ENCODE measurements around the gene FHOD1. TPM values are rescaled to one million over a fixed set of nuclear protein-coding genes. Genes with fewer than 3 reads are reported as not detected.

Gene FHOD1
- total RNA-seq, 2 donors from 2014 or later: 28.5 to 31.7 TPM

DNA sequence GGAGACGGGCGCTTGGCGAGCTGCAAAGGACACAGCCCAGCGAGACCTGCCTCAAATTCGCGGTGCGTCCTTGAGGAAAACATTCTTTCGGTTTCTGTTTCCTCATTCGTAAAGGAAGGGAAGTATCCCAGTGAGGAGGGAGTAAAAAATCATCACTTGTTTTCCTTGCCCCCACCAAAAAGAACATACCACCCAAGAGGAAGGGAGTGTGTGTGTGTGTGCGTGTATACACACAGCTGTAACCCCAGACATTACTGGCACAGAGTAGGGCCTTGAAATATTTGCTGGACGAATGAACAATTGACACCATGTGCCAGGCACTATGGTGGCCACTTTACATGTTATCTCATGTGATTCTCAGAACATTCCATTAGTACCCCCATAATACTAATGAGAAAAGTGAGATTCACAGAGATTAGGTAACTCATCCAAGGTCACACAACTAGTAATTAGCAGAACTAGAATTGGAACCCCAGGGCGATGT is 61.6 kb downstream of the FHOD1 start:
- H3K4me3 ChIP-seq: peak overlapping the region; percentile 90
- DNase-seq (ENCODE audit: low spot score) (no peak), ATAC-seq (ENCODE audit: insufficient number of reproducible peaks, low FRiP score, low read depth) (no peak)
- no peaks in the 10 kb centered on the region for H3K27me3 ChIP-seq (replicated peaks; ENCODE audit: insufficient read depth)
- H3K36me3 ChIP-seq: no peaks in the 10 kb centered on the region
- no peak overlapping the region for H3K27ac ChIP-seq
- TF ChIP-seq, protein P1, sequence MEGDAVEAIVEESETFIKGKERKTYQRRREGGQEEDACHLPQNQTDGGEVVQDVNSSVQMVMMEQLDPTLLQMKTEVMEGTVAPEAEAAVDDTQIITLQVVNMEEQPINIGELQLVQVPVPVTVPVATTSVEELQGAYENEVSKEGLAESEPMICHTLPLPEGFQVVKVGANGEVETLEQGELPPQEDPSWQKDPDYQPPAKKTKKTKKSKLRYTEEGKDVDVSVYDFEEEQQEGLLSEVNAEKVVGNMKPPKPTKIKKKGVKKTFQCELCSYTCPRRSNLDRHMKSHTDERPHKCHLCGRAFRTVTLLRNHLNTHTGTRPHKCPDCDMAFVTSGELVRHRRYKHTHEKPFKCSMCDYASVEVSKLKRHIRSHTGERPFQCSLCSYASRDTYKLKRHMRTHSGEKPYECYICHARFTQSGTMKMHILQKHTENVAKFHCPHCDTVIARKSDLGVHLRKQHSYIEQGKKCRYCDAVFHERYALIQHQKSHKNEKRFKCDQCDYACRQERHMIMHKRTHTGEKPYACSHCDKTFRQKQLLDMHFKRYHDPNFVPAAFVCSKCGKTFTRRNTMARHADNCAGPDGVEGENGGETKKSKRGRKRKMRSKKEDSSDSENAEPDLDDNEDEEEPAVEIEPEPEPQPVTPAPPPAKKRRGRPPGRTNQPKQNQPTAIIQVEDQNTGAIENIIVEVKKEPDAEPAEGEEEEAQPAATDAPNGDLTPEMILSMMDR (IDR thresholded peaks at IDR 0.05): no peak
- H3K4me1 ChIP-seq (ENCODE audit: control insufficient read depth in 1 of 2, low read depth in 2 of 2): peaks cover 11 to 31% of the 10 kb centered on the region in 2 donors
- H3K9me3 ChIP-seq: no peaks in the 10 kb centered on the region

DNA sequence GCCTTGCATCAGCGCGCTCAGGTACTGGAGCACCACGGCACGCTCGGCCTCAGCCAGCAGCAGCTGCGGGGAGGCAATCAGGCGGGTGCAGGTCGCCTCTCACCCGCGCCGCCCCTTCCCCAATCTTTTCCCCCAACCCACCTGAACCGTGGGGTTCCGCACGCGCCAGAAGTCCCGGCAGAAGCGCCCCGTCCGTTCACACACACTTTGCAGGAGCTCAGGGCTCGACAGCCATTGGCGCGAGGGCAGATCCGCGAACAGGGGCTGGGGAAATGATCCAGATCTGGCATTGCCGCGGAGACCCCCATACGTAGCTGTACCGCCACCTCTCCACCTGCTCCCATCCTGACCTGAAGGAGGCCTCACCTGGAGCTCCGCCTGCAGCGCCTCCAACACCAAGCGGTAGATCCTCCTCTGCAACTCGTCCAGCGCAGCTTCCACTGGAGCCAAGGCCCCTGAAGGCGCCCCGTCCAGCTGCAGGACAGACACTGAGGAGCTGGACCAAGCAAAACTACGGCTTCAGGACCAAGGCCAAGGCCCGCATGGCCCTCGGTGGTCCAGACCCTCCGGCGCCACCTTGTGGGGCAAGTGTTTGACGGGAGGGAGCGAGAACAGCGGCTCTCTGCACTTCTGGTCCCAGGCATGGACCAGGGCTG is 62.2 kb downstream of the FHOD1 start:
- peaks cover 11 to 31% of the 10 kb centered on the region in 2 donors for H3K4me1 ChIP-seq (ENCODE audit: control insufficient read depth in 1 of 2, low read depth in 2 of 2)
- H3K36me3 ChIP-seq: no peaks in the 10 kb centered on the region
- H3K4me3 ChIP-seq: peak overlapping the region; percentile 90
- H3K27me3 ChIP-seq (replicated peaks; ENCODE audit: insufficient read depth): no peaks in the 10 kb centered on the region
- TF ChIP-seq, protein P1 (IDR thresholded peaks at IDR 0.05): peak; percentile 85
- H3K27ac ChIP-seq: peak overlapping the region in 1 of 2 donors; percentile 89
- no peaks in the 10 kb centered on the region for H3K9me3 ChIP-seq
- peak; percentile 79 for DNase-seq (ENCODE audit: low spot score)
- ATAC-seq (ENCODE audit: insufficient number of reproducible peaks, low FRiP score, low read depth): no peak

DNA sequence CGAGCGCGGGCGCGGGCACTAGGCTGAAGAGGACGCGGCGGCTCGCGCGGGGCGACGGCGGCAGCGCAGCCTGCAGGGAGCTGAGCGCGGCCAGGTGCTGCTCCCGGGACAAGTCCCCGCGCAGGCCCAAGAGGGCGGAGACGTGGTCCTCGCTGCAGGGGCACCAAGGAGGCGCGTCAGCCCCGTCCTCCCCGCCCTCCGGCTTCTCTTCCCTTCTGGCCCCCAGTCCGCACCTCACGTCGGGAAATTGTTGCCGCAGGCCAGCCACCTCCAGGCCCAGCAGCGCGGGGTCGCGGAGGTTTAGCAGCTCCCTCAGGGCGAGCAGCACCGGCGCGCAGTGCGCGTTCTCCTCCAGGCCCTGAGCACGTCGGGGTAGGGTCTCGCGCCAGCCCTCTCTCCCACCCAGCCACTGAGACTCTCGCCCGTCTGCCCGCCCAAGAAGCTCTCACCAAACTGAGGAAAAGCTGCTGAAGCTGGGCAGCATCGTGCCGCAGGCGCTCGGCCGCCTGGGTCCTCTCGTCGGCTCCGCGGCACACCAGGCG is 62.8 kb downstream of the FHOD1 start:
- TF ChIP-seq, protein P1 (IDR thresholded peaks at IDR 0.05): no peak
- Histone ChIP-seq H3K4me3 (peak overlapping the region; percentile 90), H3K27me3 (replicated peaks; ENCODE audit: insufficient read depth) (no peaks in the 10 kb centered on the region), H3K27ac (peak overlapping the region; percentile 84 to 89), H3K36me3 (no peaks in the 10 kb centered on the region), H3K4me1 (ENCODE audit: control insufficient read depth in 1 of 2, low read depth in 2 of 2) (peaks cover 11 to 31% of the 10 kb centered on the region in 2 donors), H3K9me3 (no peaks in the 10 kb centered on the region)
- ATAC-seq (ENCODE audit: insufficient number of reproducible peaks, low FRiP score, low read depth) (no peak), DNase-seq (ENCODE audit: low spot score) (no peak)

DNA sequence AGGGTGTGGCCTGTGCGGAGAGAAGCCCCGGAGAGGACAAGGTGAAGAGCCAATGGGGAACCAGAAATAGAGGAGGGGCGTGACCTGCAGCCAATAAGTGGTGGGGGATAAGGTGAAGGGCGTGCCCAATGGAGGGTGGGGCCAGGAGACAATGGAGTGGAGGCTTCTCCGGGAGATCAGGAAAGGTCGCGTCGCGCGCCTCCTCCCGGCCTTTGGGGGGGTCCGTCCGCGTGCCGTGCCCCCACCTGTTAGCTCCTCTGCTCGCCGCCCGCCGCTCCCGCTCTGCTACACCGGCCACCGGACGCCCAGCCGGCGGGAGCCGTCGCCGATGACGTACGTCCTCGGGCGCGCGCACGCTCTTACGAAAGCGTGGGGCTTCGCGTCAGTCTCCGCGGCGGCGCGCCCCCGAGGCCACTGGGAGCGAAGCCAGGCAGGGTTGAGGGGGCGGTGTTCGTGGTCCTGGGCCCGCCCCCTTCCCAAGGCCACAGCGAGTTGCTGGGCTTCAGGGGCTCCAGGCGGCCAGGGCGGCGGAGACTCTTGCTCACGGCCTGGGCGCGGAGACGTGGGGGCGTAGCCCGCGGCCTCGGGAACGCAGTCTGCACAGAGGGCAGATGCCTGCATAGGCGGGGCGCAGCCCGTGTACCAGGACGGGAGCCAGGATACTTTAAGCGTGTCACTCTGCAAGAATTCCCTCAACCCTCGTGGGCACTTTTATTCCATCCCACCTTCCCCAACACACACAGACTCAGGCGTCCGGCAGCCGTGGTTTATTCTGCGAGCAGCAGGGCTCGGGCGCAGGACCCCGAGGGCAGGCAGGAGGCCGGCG is 63.4 kb downstream of the FHOD1 start, which contains the start of gene MATCAP1:
Gene MATCAP1 (minus strand): TSS at position 337 of the 826 bp plus-strand sequence. CDS start 3,353 bp downstream, outside the sequence.
- ATAC-seq (ENCODE audit: insufficient number of reproducible peaks, low FRiP score, low read depth) (peak; percentile 98), DNase-seq (ENCODE audit: low spot score) (peak; percentile 92)
- no peaks in the 10 kb centered on the region for H3K36me3 ChIP-seq
- peak within 1 kb of the TSS; percentile 90 for H3K4me3 ChIP-seq
- H3K9me3 ChIP-seq: no peaks in the 10 kb centered on the region
- no peaks in the 10 kb centered on the region for H3K27me3 ChIP-seq (replicated peaks; ENCODE audit: insufficient read depth)
- TF ChIP-seq, protein P1 (IDR thresholded peaks at IDR 0.05): no peak
- peak within 1 kb of the TSS; percentile 84 to 89 for H3K27ac ChIP-seq
- peaks cover 11 to 33% of the 10 kb centered on the region in 2 donors for H3K4me1 ChIP-seq (ENCODE audit: control insufficient read depth in 1 of 2, low read depth in 2 of 2)

DNA sequence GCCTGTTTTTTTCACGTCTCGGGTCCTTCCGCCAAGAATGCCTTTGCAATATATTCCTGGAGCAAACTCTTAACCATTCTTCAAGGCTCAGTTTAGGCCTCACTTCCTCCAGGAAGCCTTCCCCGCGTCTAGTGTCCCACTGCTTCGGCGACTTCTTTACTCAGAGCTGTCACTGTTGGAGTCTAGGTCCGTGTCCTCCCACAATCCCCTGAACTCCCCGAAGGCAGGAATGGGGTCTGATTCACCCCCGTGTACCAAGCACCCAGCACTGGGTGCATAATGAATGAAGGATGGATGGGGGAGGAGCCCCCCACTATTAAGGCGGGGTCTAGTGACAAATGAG is 64.0 kb downstream of the FHOD1 start:
- H3K4me3 ChIP-seq: peak overlapping the region; percentile 90
- H3K9me3 ChIP-seq: no peaks in the 10 kb centered on the region
- peak overlapping the region; percentile 84 to 89 for H3K27ac ChIP-seq
- peaks cover 16 to 39% of the 10 kb centered on the region in 2 donors for H3K4me1 ChIP-seq (ENCODE audit: control insufficient read depth in 1 of 2, low read depth in 2 of 2)
- H3K36me3 ChIP-seq: no peaks in the 10 kb centered on the region
- DNase-seq (ENCODE audit: low spot score): no peak
- TF ChIP-seq, protein P1 (IDR thresholded peaks at IDR 0.05): no peak
- no peak for ATAC-seq (ENCODE audit: insufficient number of reproducible peaks, low FRiP score, low read depth)
- no peaks in the 10 kb centered on the region for H3K27me3 ChIP-seq (replicated peaks; ENCODE audit: insufficient read depth)
